Sigmoid colon (tissue), 4 donors: ENCODE measurements around the gene XYLT1.

Experiments
- POLR2A ChIP-seq, 2 donors: fragments of 450-650 bp; IDR thresholded peaks; one replicate each; pipeline ENCODE4 v1.6.1; 2016; ENCODE audit warnings: antibody characterized with exemption in 2 of 2, mild to moderate bottlenecking in 2 of 2, moderate library complexity in 2 of 2
- POLR2AphosphoS5 ChIP-seq, 4 donors: sonication (generic); formaldehyde crosslinking; IDR thresholded peaks; one replicate each; pipeline ENCODE4 v1.6.1; 2017; ENCODE audit warnings: antibody characterized with exemption in 4 of 4
- TF ChIP-seq, protein P1 (sequence below), 4 experiments: fragments of 450-650 bp in 3 of 4; fragments of 200-600 bp in 1 of 4; IDR thresholded peaks; one replicate each; pipeline ENCODE4 v1.5.1; 2016 to 2019; ENCODE audit warnings: antibody characterized with exemption in 4 of 4, mild to moderate bottlenecking in 3 of 4, moderate library complexity in 2 of 4

GRCh38 chr16:17233318-17234002 is 237.3 kb downstream of the XYLT1 start:
- TF ChIP-seq POLR2A (IDR thresholded peaks at IDR 0.05) (no peak), POLR2AphosphoS5 (IDR thresholded peaks at IDR 0.05) (no peak)
- TF ChIP-seq, protein P1, sequence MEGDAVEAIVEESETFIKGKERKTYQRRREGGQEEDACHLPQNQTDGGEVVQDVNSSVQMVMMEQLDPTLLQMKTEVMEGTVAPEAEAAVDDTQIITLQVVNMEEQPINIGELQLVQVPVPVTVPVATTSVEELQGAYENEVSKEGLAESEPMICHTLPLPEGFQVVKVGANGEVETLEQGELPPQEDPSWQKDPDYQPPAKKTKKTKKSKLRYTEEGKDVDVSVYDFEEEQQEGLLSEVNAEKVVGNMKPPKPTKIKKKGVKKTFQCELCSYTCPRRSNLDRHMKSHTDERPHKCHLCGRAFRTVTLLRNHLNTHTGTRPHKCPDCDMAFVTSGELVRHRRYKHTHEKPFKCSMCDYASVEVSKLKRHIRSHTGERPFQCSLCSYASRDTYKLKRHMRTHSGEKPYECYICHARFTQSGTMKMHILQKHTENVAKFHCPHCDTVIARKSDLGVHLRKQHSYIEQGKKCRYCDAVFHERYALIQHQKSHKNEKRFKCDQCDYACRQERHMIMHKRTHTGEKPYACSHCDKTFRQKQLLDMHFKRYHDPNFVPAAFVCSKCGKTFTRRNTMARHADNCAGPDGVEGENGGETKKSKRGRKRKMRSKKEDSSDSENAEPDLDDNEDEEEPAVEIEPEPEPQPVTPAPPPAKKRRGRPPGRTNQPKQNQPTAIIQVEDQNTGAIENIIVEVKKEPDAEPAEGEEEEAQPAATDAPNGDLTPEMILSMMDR (IDR thresholded peaks at IDR 0.05): no peak
